Measurements from ENCODE around the gene NRDC.
"Not testable (repeated sequence)": the region's sequence is repeated elsewhere in the genome, so short reads cannot be mapped to it uniquely, and the experiment has no call there.

Gene NRDC

GRCh38 chr1:51829058-51829457 lies 49.5 kb downstream of the NRDC start:
- H4K20me1 ChIP-seq (ENCODE audit: control insufficient read depth, insufficient read depth, low read depth, low read length) = no peaks in the 10 kb centered on the region
- H3K27me3 ChIP-seq (ENCODE audit: control insufficient read depth, low read length) = no peaks in the 10 kb centered on the region
- no peaks in the 10 kb centered on the region for H3K4me1 ChIP-seq (ENCODE audit: control insufficient read depth, low read length)
- H3K27ac ChIP-seq (ENCODE audit: low read depth, low read length) = no peak overlapping the region
- H3K4me2 ChIP-seq (ENCODE audit: low read length) = no peak overlapping the region
- no peaks in the 10 kb centered on the region for H3K9me2 ChIP-seq (replicated peaks; ENCODE audit: control insufficient read depth, low read length)
- H3K79me2 ChIP-seq (ENCODE audit: control insufficient read depth, low read length) = no peaks in the 10 kb centered on the region
- H3F3A ChIP-seq (ENCODE audit: control insufficient read depth, insufficient read depth) = no peaks in the 10 kb centered on the region
- peaks cover 49% of the 10 kb centered on the region for H3K36me3 ChIP-seq (ENCODE audit: control insufficient read depth, low read length)
- TF ChIP-seq, protein P1, sequence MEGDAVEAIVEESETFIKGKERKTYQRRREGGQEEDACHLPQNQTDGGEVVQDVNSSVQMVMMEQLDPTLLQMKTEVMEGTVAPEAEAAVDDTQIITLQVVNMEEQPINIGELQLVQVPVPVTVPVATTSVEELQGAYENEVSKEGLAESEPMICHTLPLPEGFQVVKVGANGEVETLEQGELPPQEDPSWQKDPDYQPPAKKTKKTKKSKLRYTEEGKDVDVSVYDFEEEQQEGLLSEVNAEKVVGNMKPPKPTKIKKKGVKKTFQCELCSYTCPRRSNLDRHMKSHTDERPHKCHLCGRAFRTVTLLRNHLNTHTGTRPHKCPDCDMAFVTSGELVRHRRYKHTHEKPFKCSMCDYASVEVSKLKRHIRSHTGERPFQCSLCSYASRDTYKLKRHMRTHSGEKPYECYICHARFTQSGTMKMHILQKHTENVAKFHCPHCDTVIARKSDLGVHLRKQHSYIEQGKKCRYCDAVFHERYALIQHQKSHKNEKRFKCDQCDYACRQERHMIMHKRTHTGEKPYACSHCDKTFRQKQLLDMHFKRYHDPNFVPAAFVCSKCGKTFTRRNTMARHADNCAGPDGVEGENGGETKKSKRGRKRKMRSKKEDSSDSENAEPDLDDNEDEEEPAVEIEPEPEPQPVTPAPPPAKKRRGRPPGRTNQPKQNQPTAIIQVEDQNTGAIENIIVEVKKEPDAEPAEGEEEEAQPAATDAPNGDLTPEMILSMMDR (IDR thresholded peaks at IDR 0.05; ENCODE audit: low read depth, low read length, poor library complexity, severe bottlenecking) = no peak
- no peak for TF ChIP-seq EZH2phosphoT487 (IDR thresholded peaks at IDR 0.05; ENCODE audit: borderline replicate concordance, low read length)
- H3K9me3 ChIP-seq (ENCODE audit: control insufficient read depth, insufficient read depth, low read length) = no peaks in the 10 kb centered on the region
- H3K4me3 ChIP-seq (ENCODE audit: low read length) = no peak overlapping the region

DNA sequence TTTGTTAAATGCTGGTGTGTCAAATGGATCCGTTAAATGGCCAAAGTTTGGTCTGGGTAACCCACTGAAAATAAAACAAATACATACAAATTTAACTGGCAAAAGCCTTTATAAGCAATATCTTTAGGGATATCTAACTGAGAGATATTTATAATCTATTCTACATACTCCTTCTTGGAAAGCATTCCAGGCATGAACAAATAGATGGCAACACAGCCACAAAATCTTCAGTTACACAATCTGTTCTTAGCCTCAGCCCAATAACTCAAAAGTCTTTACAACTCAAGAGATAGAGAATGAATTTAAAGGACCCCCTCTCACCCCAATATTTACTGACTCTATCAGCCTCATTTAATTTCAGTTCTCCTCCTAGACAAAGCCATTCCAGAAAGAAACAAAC lies 58.7 kb downstream of the NRDC start:
- Histone ChIP-seq H3K4me3 (ENCODE audit: low read length) (no peak overlapping the region), H3K9me3 (ENCODE audit: control insufficient read depth, insufficient read depth, low read length) (no peaks in the 10 kb centered on the region), H4K20me1 (ENCODE audit: control insufficient read depth, insufficient read depth, low read depth, low read length) (no peaks in the 10 kb centered on the region), H3K9me2 (replicated peaks; ENCODE audit: control insufficient read depth, low read length) (no peaks in the 10 kb centered on the region), H3K27ac (ENCODE audit: low read depth, low read length) (no peak overlapping the region), H3F3A (ENCODE audit: control insufficient read depth, insufficient read depth) (no peaks in the 10 kb centered on the region), H3K36me3 (ENCODE audit: control insufficient read depth, low read length) (peaks cover 55% of the 10 kb centered on the region), H3K4me1 (ENCODE audit: control insufficient read depth, low read length) (no peaks in the 10 kb centered on the region), H3K79me2 (ENCODE audit: control insufficient read depth, low read length) (no peaks in the 10 kb centered on the region), H3K27me3 (ENCODE audit: control insufficient read depth, low read length) (no peaks in the 10 kb centered on the region), H3K4me2 (ENCODE audit: low read length) (no peak overlapping the region)
- TF ChIP-seq, protein P1 (IDR thresholded peaks at IDR 0.05; ENCODE audit: low read depth, low read length, poor library complexity, severe bottlenecking) = no peak
- TF ChIP-seq EZH2phosphoT487 (IDR thresholded peaks at IDR 0.05; ENCODE audit: borderline replicate concordance, low read length) = no peak

DNA sequence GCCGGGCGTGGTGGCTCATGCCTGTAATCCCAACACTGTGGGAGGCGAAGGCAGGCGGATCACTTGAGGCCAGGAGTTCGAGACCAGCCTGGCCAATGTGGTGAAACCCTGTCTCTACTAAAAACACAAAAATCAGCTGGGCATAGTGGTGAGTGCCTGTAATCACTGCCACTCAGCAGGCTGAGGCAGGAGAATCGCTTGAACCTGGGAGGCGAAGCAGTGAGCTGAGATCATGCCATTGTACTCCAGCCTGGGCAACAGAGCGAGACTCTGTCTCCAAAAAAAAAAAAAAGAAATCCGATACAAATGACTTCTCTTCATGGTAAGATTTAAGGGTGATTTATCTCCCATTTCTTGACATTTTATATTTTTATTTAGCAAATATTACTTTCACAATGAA lies 59.5 kb downstream of the NRDC start:
- H3K9me3 ChIP-seq (ENCODE audit: control insufficient read depth, insufficient read depth, low read length); H3K27ac ChIP-seq (ENCODE audit: low read depth, low read length); H3K4me2 ChIP-seq (ENCODE audit: low read length); H3K27me3 ChIP-seq (ENCODE audit: control insufficient read depth, low read length); H3K4me3 ChIP-seq (ENCODE audit: low read length); H3K4me1 ChIP-seq (ENCODE audit: control insufficient read depth, low read length); H3F3A ChIP-seq (ENCODE audit: control insufficient read depth, insufficient read depth); H3K9me2 ChIP-seq (replicated peaks; ENCODE audit: control insufficient read depth, low read length); H3K79me2 ChIP-seq (ENCODE audit: control insufficient read depth, low read length); H4K20me1 ChIP-seq (ENCODE audit: control insufficient read depth, insufficient read depth, low read depth, low read length): not testable (repeated sequence)
- peaks cover 58% of the 10 kb centered on the region for H3K36me3 ChIP-seq (ENCODE audit: control insufficient read depth, low read length)

DNA sequence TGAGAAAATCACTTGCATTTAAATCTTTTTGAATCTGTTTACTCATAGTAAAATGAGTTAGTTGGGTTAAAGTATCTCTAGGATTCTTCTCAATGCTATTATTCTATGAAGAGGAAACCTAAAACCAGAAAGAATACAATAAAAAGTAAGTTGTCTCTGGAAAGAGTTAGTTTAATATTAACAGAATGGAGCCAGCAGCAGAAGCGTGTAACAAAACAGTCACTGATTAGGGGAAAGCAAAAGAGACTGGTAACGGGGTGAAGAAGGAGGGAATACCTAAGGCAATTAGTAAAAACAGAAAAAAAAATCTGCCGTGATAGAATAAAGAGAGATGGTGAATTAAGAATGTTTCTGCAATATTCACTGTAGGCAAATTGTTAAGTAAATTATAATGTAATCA lies 60.0 kb downstream of the NRDC start:
- TF ChIP-seq, protein P1 (IDR thresholded peaks at IDR 0.05; ENCODE audit: low read depth, low read length, poor library complexity, severe bottlenecking) = no peak
- H3K4me3 ChIP-seq (ENCODE audit: low read length) = no peak overlapping the region
- H3K9me2 ChIP-seq (replicated peaks; ENCODE audit: control insufficient read depth, low read length) = no peaks in the 10 kb centered on the region
- no peaks in the 10 kb centered on the region for H3K79me2 ChIP-seq (ENCODE audit: control insufficient read depth, low read length)
- no peaks in the 10 kb centered on the region for H3K9me3 ChIP-seq (ENCODE audit: control insufficient read depth, insufficient read depth, low read length)
- no peak overlapping the region for H3K27ac ChIP-seq (ENCODE audit: low read depth, low read length)
- no peaks in the 10 kb centered on the region for H4K20me1 ChIP-seq (ENCODE audit: control insufficient read depth, insufficient read depth, low read depth, low read length)
- H3K36me3 ChIP-seq (ENCODE audit: control insufficient read depth, low read length) = peaks cover 63% of the 10 kb centered on the region
- H3K4me1 ChIP-seq (ENCODE audit: control insufficient read depth, low read length) = no peaks in the 10 kb centered on the region
- no peak overlapping the region for H3K4me2 ChIP-seq (ENCODE audit: low read length)
- H3K27me3 ChIP-seq (ENCODE audit: control insufficient read depth, low read length) = no peaks in the 10 kb centered on the region
- H3F3A ChIP-seq (ENCODE audit: control insufficient read depth, insufficient read depth) = no peaks in the 10 kb centered on the region

Data from DOHH2 (cell line).